ENCODE measurements around the gene TRIM39.

DNA sequence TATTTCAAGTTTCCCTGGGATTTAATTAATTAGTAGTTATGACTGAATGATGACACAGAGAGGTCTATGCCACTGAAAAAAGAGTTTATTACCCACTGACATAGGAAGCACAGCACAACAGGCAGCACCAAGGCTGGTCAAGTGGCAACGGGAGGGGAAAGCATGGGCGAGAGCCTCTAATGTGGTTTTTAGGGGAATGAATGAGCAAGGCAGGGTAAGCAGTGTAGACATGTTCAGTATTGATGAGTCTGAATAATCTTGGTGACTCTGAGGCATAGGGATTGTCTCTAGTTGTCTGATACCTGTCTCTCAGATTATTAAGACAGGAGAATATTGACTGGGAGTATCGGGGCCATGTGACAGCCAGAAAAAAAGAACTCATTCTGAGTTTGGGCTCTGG, 64.5 kb downstream of the TRIM39 start:
- TF ChIP-seq, protein P1, sequence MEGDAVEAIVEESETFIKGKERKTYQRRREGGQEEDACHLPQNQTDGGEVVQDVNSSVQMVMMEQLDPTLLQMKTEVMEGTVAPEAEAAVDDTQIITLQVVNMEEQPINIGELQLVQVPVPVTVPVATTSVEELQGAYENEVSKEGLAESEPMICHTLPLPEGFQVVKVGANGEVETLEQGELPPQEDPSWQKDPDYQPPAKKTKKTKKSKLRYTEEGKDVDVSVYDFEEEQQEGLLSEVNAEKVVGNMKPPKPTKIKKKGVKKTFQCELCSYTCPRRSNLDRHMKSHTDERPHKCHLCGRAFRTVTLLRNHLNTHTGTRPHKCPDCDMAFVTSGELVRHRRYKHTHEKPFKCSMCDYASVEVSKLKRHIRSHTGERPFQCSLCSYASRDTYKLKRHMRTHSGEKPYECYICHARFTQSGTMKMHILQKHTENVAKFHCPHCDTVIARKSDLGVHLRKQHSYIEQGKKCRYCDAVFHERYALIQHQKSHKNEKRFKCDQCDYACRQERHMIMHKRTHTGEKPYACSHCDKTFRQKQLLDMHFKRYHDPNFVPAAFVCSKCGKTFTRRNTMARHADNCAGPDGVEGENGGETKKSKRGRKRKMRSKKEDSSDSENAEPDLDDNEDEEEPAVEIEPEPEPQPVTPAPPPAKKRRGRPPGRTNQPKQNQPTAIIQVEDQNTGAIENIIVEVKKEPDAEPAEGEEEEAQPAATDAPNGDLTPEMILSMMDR (IDR thresholded peaks at IDR 0.05) = no peak
- TF ChIP-seq POLR2A (IDR thresholded peaks at IDR 0.05) = no peak
